Sigmoid colon (tissue), 4 donors: Measurements from ENCODE around the gene DPP6.
"Not testable (repeated sequence)": the region's sequence is repeated elsewhere in the genome, so short reads cannot be mapped to it uniquely, and the experiment has no call there.

Experiments
- CTCF ChIP-seq, 4 experiments: fragments of 450-650 bp in 3 of 4; fragments of 200-600 bp in 1 of 4; IDR thresholded peaks; one replicate each; pipeline ENCODE4 v1.5.1; 2016 to 2019; ENCODE audit warnings: antibody characterized with exemption in 4 of 4, mild to moderate bottlenecking in 3 of 4, moderate library complexity in 2 of 4
- POLR2AphosphoS5 ChIP-seq, 4 donors: sonication (generic); formaldehyde crosslinking; IDR thresholded peaks; one replicate each; pipeline ENCODE4 v1.6.1; 2017; ENCODE audit warnings: antibody characterized with exemption in 4 of 4

- TF ChIP-seq POLR2AphosphoS5 (IDR thresholded peaks at IDR 0.05): not testable (repeated sequence)
- TF ChIP-seq CTCF (IDR thresholded peaks at IDR 0.05): peak in 3 of 4 experiments; percentile 22 to 51 (median 31)
These were observed 19.6 kb downstream of the DPP6 start for GRCh38 chr7:154071833-154072232.
